Vagina (tissue), 2 donors: Measurements from ENCODE around the gene MAPK7.

Experiments
- POLR2A ChIP-seq, 2 donors: fragments of 450-650 bp; IDR thresholded peaks; one replicate each; pipeline ENCODE4 v1.6.1; 2017; ENCODE audit warnings: antibody characterized with exemption in 2 of 2, mild to moderate bottlenecking in 2 of 2, moderate library complexity in 2 of 2
- TF ChIP-seq, protein P1 (sequence below), 3 experiments: fragments of 450-650 bp in 2 of 3; fragments of 200-600 bp in 1 of 3; sonication (generic) in 1 of 3; IDR thresholded peaks; one replicate each; pipeline ENCODE4 v1.5.1; 2017 to 2019; ENCODE audit warnings: antibody characterized with exemption in 3 of 3, mild to moderate bottlenecking in 2 of 3, moderate library complexity in 2 of 3

DNA sequence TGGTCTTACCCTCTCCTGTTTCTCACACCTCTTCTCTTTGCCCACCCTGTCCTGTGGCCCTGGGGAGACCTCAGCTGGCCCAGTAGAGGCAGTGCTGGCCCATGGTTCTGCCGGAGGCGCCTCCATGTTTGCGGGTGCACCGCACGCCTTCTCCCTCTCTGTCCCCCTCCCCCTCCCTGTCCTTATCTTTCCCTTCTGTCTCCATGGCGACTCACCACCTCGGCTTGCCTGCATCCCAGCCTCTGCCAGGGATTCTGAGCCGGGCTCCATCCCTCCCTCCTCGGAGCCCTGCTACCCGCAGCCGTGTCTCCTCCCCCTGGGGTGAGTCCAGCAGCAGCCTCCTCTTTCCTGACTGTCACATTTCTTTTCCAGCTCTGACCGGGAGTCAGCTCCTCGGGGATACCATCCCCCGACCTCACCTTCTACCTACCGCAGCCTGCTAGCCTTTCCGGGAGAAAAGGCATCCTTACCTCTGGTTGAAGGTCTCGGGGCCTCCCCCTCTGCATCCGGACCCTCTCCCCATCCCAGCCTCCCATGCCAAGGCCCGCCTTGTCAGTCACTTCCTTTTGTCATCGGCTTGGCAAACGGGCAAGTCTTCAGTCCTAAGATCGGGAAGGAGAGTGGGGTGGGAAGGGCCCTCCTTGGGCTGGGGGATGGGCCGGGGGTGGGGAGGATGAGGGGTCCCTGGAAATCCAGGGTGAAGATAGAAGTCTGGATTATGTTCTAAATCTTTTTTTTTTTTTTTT lies 32.8 kb downstream of the MAPK7 start, which contains the start of gene RNF112:
- TF ChIP-seq, protein P1, sequence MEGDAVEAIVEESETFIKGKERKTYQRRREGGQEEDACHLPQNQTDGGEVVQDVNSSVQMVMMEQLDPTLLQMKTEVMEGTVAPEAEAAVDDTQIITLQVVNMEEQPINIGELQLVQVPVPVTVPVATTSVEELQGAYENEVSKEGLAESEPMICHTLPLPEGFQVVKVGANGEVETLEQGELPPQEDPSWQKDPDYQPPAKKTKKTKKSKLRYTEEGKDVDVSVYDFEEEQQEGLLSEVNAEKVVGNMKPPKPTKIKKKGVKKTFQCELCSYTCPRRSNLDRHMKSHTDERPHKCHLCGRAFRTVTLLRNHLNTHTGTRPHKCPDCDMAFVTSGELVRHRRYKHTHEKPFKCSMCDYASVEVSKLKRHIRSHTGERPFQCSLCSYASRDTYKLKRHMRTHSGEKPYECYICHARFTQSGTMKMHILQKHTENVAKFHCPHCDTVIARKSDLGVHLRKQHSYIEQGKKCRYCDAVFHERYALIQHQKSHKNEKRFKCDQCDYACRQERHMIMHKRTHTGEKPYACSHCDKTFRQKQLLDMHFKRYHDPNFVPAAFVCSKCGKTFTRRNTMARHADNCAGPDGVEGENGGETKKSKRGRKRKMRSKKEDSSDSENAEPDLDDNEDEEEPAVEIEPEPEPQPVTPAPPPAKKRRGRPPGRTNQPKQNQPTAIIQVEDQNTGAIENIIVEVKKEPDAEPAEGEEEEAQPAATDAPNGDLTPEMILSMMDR (IDR thresholded peaks at IDR 0.05), result no peak
- TF ChIP-seq POLR2A (IDR thresholded peaks at IDR 0.05), result no peak
